ENCODE results near the gene ANKRD40CL. TPM values are rescaled to one million over a fixed set of nuclear protein-coding genes. Genes with fewer than 3 reads are reported as not detected.

ANKRD40CL gene
- total RNA-seq, 1 experiment from 2014 or later = not detected

GRCh38 chr17:50813583-50813982, 46.3 kb upstream of the ANKRD40CL start:
- H3K9me3 Mint-ChIP-seq = no peaks in the 10 kb centered on the region
- no peaks in the 10 kb centered on the region for H3K36me3 Mint-ChIP-seq (ENCODE audit: insufficient read depth in 1 of 3, low read depth in 3 of 3)
- Histone ChIP-seq H4K8ac (replicated peaks; ENCODE audit: insufficient read length, low read depth, low read length) (no peak overlapping the region), H2BK20ac (ENCODE audit: low read depth, low read length, poor library complexity, severe bottlenecking) (no peak overlapping the region), H2BK15ac (ENCODE audit: low read depth, low read length) (no peak overlapping the region), H3K23ac (ENCODE audit: insufficient read length, low read depth, low read length) (no peak overlapping the region), H3K4me1 (ENCODE audit: insufficient read depth, low read length) (no peaks in the 10 kb centered on the region), H4K91ac (ENCODE audit: insufficient read length, low read depth, low read length) (no peak overlapping the region), H3K4ac (ENCODE audit: low read depth, low read length) (no peak overlapping the region), H3K14ac (ENCODE audit: insufficient read depth, low read length) (no peak overlapping the region), H3K23me2 (ENCODE audit: insufficient read length, low read depth, low read length, poor library complexity, severe bottlenecking) (no peaks in the 10 kb centered on the region), H4K20me1 (ENCODE audit: control insufficient read depth, insufficient read depth, insufficient read length) (no peaks in the 10 kb centered on the region), H3K27ac (ENCODE audit: insufficient read length, low read depth, low read length) (no peak overlapping the region), H3K4me2 (ENCODE audit: insufficient read depth, insufficient read length, low read length) (no peak overlapping the region), H3K79me1 (ENCODE audit: insufficient read depth, low read depth, low read length, poor library complexity, severe bottlenecking) (no peaks in the 10 kb centered on the region), H3K9me3 (ENCODE audit: control insufficient read depth, low read depth, low read length) (no peaks in the 10 kb centered on the region), H2BK120ac (ENCODE audit: low read depth, low read length, poor library complexity, severe bottlenecking) (no peak overlapping the region), H4K5ac (ENCODE audit: insufficient read length, low read depth, low read length) (no peak overlapping the region), H3T11ph (ENCODE audit: low read length) (no peak overlapping the region), H2AFZ (ENCODE audit: low read length) (no peak overlapping the region), H3K9ac (ENCODE audit: extremely low read depth, insufficient read length, low read length) (no peak overlapping the region), H2BK5ac (ENCODE audit: insufficient read length, low read length) (no peak overlapping the region), H3K79me2 (ENCODE audit: insufficient read depth, low read length) (no peaks in the 10 kb centered on the region), H3K27me3 (ENCODE audit: insufficient read depth, low read length) (no peaks in the 10 kb centered on the region), H3K18ac (ENCODE audit: insufficient read length, low read depth, low read length) (no peak overlapping the region), H3K56ac (ENCODE audit: insufficient read length, low read depth, low read length) (no peak overlapping the region), H2AK5ac (ENCODE audit: insufficient read length, low read length) (no peak overlapping the region), H2BK12ac (ENCODE audit: insufficient read length, low read depth, low read length) (no peak overlapping the region)
- no peak overlapping the region for H3K27ac Mint-ChIP-seq
- TF ChIP-seq CTCF (conservative IDR thresholded peaks at IDR 0.05) = no peak
- no peak overlapping the region for H3K4me3 Mint-ChIP-seq
- peaks cover 8% of the 10 kb centered on the region in 2 experiments for H3K4me1 Mint-ChIP-seq
- H3K27me3 Mint-ChIP-seq (ENCODE audit: low read depth) = peaks cover 4% of the 10 kb centered on the region
- DNase-seq = no peak

Data from H9 (cell line).